ENCODE measurements around the gene EFCAB10.
"Not testable (repeated sequence)": the region's sequence is repeated elsewhere in the genome, so short reads cannot be mapped to it uniquely, and the experiment has no call there.

Gene EFCAB10

GRCh38 chr7:105613611-105614330 is 32.5 kb upstream of the EFCAB10 start:
- Histone ChIP-seq H3K4me1 (ENCODE audit: insufficient read depth, low read length) (no peaks in the 10 kb centered on the region), H3K4me3 (ENCODE audit: low read depth in 1 of 2, low read length in 2 of 2) (no peak overlapping the region), H3K9me3 (ENCODE audit: low read length) (no peaks in the 10 kb centered on the region), H3K36me3 (ENCODE audit: insufficient read depth, low read length) (peaks cover 34% of the 10 kb centered on the region), H3K9ac (ENCODE audit: low read length) (no peak overlapping the region), H3K27ac (ENCODE audit: low read depth, low read length) (no peak overlapping the region), H3K27me3 (ENCODE audit: control insufficient read depth in 1 of 2, insufficient read depth in 2 of 2, low read length in 2 of 2) (no peaks in the 10 kb centered on the region)

DNA sequence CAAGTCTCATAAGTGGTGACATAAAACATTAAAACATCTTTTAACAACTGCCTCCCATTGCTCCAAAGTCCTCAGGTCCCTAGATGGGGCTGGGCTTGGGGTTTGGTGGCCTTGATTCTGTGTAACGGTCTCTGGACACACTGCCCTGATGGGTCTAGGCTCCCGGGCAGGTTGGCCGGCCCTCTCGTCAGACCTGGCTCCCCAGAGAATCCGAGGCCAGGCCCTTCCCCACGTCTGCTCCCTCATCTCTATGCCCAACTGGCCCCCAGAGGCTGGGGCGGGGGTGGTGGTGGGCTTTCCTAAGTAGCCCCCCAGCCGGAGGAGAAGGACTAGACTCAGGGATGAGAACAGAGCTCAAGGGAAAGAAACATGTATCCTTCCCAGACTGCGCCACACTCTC is 31.5 kb upstream of the EFCAB10 start:
- H3K4me3 ChIP-seq (ENCODE audit: low read depth in 1 of 2, low read length in 2 of 2) = no peak overlapping the region
- H3K27ac ChIP-seq (ENCODE audit: low read depth, low read length) = no peak overlapping the region
- no peak overlapping the region for H3K9ac ChIP-seq (ENCODE audit: low read length)
- H3K27me3 ChIP-seq (ENCODE audit: control insufficient read depth in 1 of 2, insufficient read depth in 2 of 2, low read length in 2 of 2) = no peaks in the 10 kb centered on the region
- H3K36me3 ChIP-seq (ENCODE audit: insufficient read depth, low read length) = peaks cover 29% of the 10 kb centered on the region
- no peaks in the 10 kb centered on the region for H3K4me1 ChIP-seq (ENCODE audit: insufficient read depth, low read length)
- H3K9me3 ChIP-seq (ENCODE audit: low read length) = no peaks in the 10 kb centered on the region

DNA sequence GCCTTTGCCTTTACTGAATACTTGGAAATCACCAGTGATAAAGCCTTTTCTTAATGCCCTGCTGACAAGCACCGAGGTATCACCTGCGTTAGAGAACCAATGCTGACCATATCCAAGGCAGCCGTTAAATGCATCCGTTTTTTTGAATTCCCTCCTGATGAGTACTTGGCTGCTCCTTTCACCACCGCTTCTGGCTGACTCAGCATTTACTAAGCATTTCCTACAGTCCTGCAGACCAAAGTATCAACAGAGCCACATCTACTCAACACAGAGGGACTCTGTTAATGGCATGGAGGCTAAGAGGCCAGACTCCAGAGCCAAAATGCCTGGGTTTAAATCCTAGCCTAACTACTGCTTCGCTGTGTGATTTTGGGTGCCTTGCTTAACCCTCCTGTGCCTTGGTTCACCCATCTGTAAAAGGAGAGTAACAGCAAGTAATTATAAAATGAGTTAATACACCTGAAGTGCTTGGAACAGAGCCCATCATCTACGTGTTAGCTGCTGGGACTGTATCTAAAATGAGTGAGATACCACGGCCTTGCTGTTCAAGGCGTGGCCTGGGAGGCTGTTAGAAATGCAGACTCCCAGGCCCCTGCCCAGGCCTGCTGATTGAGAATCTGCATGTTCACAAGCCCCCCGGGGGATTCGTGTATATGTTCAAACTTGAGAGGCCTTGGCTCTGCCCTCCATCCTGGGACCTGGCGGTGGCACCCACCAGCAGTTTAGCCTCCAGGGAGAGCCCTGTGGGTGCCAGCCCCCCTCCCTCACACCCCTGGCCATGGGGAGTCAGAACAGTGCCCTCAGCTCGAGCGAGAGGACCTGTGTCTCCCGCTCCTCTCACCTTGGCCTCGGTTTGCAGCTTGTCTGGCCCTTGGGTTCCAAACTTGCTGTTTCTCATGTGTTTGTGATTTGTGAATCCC is 30.8 kb upstream of the EFCAB10 start:
- H3K4me3 ChIP-seq (ENCODE audit: low read depth in 1 of 2, low read length in 2 of 2) = no peak overlapping the region
- peaks cover 23% of the 10 kb centered on the region for H3K36me3 ChIP-seq (ENCODE audit: insufficient read depth, low read length)
- H3K9me3 ChIP-seq (ENCODE audit: low read length) = no peaks in the 10 kb centered on the region
- H3K27me3 ChIP-seq (ENCODE audit: control insufficient read depth in 1 of 2, insufficient read depth in 2 of 2, low read length in 2 of 2) = no peaks in the 10 kb centered on the region
- no peak overlapping the region for H3K27ac ChIP-seq (ENCODE audit: low read depth, low read length)
- no peaks in the 10 kb centered on the region for H3K4me1 ChIP-seq (ENCODE audit: insufficient read depth, low read length)
- H3K9ac ChIP-seq (ENCODE audit: low read length) = no peak overlapping the region

- H3K4me1 ChIP-seq (ENCODE audit: insufficient read depth, low read length) = no peaks in the 10 kb centered on the region
- no peaks in the 10 kb centered on the region for H3K27me3 ChIP-seq (ENCODE audit: control insufficient read depth in 1 of 2, insufficient read depth in 2 of 2, low read length in 2 of 2)
- H3K27ac ChIP-seq (ENCODE audit: low read depth, low read length) = no peak overlapping the region
- no peaks in the 10 kb centered on the region for H3K9me3 ChIP-seq (ENCODE audit: low read length)
- peaks cover 16% of the 10 kb centered on the region for H3K36me3 ChIP-seq (ENCODE audit: insufficient read depth, low read length)
- H3K9ac ChIP-seq (ENCODE audit: low read length) = no peak overlapping the region
- no peak overlapping the region for H3K4me3 ChIP-seq (ENCODE audit: low read depth in 1 of 2, low read length in 2 of 2)
Measured at GRCh38 chr7:105610165-105610930, 29.1 kb upstream of the EFCAB10 start.

- Histone ChIP-seq H3K9ac (ENCODE audit: low read length) (no peak overlapping the region), H3K27me3 (ENCODE audit: control insufficient read depth in 1 of 2, insufficient read depth in 2 of 2, low read length in 2 of 2) (no peaks in the 10 kb centered on the region), H3K27ac (ENCODE audit: low read depth, low read length) (no peak overlapping the region), H3K36me3 (ENCODE audit: insufficient read depth, low read length) (no peaks in the 10 kb centered on the region), H3K4me3 (ENCODE audit: low read depth in 1 of 2, low read length in 2 of 2) (no peak overlapping the region), H3K4me1 (ENCODE audit: insufficient read depth, low read length) (no peaks in the 10 kb centered on the region), H3K9me3 (ENCODE audit: low read length) (no peaks in the 10 kb centered on the region)
Measured at GRCh38 chr7:105602325-105603305, 21.3 kb upstream of the EFCAB10 start.

GRCh38 chr7:105600720-105601550 is 19.6 kb upstream of the EFCAB10 start:
- Histone ChIP-seq H3K27ac (ENCODE audit: low read depth, low read length) (no peak overlapping the region), H3K9ac (ENCODE audit: low read length) (no peak overlapping the region), H3K4me3 (ENCODE audit: low read depth in 1 of 2, low read length in 2 of 2) (no peak overlapping the region), H3K36me3 (ENCODE audit: insufficient read depth, low read length) (no peaks in the 10 kb centered on the region), H3K27me3 (ENCODE audit: control insufficient read depth in 1 of 2, insufficient read depth in 2 of 2, low read length in 2 of 2) (no peaks in the 10 kb centered on the region), H3K9me3 (ENCODE audit: low read length) (no peaks in the 10 kb centered on the region), H3K4me1 (ENCODE audit: insufficient read depth, low read length) (no peaks in the 10 kb centered on the region)

GRCh38 chr7:105599551-105599950 is 18.3 kb upstream of the EFCAB10 start:
- no peak overlapping the region for H3K4me3 ChIP-seq (ENCODE audit: low read depth in 1 of 2, low read length in 2 of 2)

GRCh38 chr7:105599080-105599479 is 17.8 kb upstream of the EFCAB10 start:
- not testable (repeated sequence) for H3K27ac ChIP-seq (ENCODE audit: low read depth, low read length); H3K9me3 ChIP-seq (ENCODE audit: low read length); H3K9ac ChIP-seq (ENCODE audit: low read length); H3K36me3 ChIP-seq (ENCODE audit: insufficient read depth, low read length); H3K27me3 ChIP-seq (ENCODE audit: control insufficient read depth in 1 of 2, insufficient read depth in 2 of 2, low read length in 2 of 2); H3K4me3 ChIP-seq (ENCODE audit: low read depth in 1 of 2, low read length in 2 of 2); H3K4me1 ChIP-seq (ENCODE audit: insufficient read depth, low read length)

More at GRCh38 chr7:105599551-105599950, 18.3 kb upstream of the EFCAB10 start:
- H3K27me3 ChIP-seq (ENCODE audit: control insufficient read depth in 1 of 2, insufficient read depth in 2 of 2, low read length in 2 of 2) = no peaks in the 10 kb centered on the region
- no peak overlapping the region for H3K27ac ChIP-seq (ENCODE audit: low read depth, low read length)
- no peaks in the 10 kb centered on the region for H3K9me3 ChIP-seq (ENCODE audit: low read length)
- no peak overlapping the region for H3K9ac ChIP-seq (ENCODE audit: low read length)
- H3K36me3 ChIP-seq (ENCODE audit: insufficient read depth, low read length) = no peaks in the 10 kb centered on the region
- H3K4me1 ChIP-seq (ENCODE audit: insufficient read depth, low read length) = no peaks in the 10 kb centered on the region

DNA sequence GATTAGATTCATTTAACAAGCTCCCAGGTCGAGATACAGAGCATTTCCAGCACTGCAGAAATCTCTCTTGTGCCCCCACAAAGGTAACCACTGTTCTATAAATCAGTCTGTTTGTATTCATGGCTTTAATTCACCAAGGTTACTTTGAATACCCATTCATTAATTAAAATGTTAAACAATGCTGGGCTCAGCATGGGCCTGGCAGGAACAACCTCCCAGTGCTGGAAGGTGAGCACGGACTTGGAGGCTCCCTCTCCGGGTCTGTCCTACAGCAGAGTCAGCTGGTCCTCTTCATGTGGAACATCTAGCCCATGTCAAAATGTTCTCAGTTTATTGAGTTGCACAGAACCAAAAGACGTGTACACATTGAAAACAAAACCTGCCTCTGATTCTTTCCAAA is 15.6 kb upstream of the EFCAB10 start:
- Histone ChIP-seq H3K4me3 (ENCODE audit: low read depth in 1 of 2, low read length in 2 of 2) (no peak overlapping the region), H3K9me3 (ENCODE audit: low read length) (no peaks in the 10 kb centered on the region)

DNA sequence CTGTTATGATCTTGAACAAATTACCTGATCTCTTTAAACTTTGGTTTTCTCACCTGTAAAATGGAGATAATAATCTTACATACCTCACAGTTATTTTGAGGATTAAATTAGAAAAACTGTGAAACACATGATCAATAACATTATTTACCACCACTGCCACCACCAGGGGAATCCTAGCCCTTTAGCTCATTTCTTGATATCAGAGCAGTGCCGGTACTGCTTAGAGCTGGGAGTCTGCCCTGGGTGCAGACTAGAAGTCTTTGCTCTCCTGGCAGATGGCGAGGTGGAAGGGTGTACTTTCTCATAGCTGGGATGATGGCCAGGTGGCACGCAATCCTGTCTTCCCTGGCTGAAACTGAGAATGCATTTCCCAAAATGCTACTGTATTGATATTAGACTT is 12.7 kb upstream of the EFCAB10 start:
- Histone ChIP-seq H3K4me3 (ENCODE audit: low read depth in 1 of 2, low read length in 2 of 2) (no peak overlapping the region), H3K27me3 (ENCODE audit: control insufficient read depth in 1 of 2, insufficient read depth in 2 of 2, low read length in 2 of 2) (no peaks in the 10 kb centered on the region), H3K27ac (ENCODE audit: low read depth, low read length) (no peak overlapping the region), H3K9ac (ENCODE audit: low read length) (no peak overlapping the region), H3K36me3 (ENCODE audit: insufficient read depth, low read length) (no peaks in the 10 kb centered on the region), H3K4me1 (ENCODE audit: insufficient read depth, low read length) (peaks cover 5% of the 10 kb centered on the region), H3K9me3 (ENCODE audit: low read length) (no peaks in the 10 kb centered on the region)

More for the DNA sequence above, 15.6 kb upstream of the EFCAB10 start:
- no peaks in the 10 kb centered on the region for H3K36me3 ChIP-seq (ENCODE audit: insufficient read depth, low read length)
- no peak overlapping the region for H3K9ac ChIP-seq (ENCODE audit: low read length)
- H3K4me1 ChIP-seq (ENCODE audit: insufficient read depth, low read length) = no peaks in the 10 kb centered on the region
- no peaks in the 10 kb centered on the region for H3K27me3 ChIP-seq (ENCODE audit: control insufficient read depth in 1 of 2, insufficient read depth in 2 of 2, low read length in 2 of 2)
- H3K27ac ChIP-seq (ENCODE audit: low read depth, low read length) = no peak overlapping the region

Measured in muscle layer of colon (tissue), 2 donors.